Measurements from ENCODE around the gene CCDC137.

The CCDC137 gene

DNA sequence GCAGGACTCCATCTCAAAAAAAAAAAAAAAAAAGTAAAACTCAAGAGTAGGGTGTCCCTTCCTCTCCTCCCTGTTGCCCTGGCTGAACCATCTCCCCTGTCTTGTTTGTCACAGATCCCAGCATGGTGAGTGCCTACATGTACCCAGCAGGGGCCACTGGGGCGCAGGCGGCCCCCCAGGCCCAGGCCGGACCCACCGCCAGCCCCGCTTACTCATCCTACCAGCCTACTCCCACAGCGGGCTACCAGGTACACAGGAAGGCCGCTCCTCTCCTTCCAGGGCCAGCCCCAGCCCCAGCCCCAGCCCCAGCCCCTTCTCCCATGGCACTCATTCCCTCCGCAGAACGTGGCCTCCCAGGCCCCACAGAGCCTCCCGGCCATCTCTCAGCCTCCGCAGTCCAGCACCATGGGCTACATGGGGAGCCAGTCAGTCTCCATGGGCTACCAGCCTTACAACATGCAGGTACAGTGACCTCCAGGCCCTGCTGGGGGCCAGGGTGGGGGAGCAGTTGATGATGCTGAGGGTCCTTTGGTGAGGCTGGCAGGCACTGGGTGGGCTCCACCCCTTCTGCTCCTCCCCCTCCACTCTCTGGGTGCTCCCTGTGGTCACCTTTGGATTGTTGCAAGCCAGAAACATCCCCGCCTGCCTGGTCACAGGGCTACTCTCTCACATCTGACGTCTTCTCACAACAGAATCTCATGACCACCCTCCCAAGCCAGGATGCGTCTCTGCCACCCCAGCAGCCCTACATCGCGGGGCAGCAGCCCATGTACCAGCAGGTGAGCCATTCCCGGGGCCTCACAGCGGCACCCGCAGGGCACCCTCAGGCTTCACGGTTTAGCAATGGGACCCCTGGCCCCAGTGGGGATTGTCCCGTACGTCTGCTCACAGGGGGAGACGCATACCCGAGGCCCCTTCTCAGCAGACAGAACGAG lies 34.1 kb downstream of the CCDC137 start:
- no peak for DNase-seq

DNA sequence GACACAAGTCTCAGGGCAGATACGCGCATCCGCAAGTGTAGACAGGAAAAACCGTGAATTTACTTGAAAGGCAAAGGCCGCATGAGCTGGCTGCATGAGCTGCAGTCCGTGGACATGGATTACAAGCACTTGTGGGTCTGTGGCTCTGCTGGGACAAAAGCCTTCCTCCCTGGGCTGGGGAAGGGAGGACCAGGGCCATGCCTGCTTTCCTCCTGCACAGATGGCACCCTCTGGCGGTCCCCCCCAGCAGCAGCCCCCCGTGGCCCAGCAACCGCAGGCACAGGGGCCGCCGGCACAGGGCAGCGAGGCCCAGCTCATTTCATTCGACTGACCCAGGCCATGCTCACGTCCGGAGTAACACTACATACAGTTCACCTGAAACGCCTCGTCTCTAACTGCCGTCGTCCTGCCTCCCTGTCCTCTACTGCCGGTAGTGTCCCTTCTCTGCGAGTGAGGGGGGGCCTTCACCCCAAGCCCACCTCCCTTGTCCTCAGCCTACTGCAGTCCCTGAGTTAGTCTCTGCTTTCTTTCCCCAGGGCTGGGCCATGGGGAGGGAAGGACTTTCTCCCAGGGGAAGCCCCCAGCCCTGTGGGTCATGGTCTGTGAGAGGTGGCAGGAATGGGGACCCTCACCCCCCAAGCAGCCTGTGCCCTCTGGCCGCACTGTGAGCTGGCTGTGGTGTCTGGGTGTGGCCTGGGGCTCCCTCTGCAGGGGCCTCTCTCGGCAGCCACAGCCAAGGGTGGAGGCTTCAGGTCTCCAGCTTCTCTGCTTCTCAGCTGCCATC lies 34.9 kb downstream of the CCDC137 start:
- no peak for DNase-seq

- DNase-seq, result peak; percentile 44 to 98 (median 91)
Measured at GRCh38 chr17:81702934-81703746, 36.6 kb downstream of the CCDC137 start, which contains the start of gene MRPL12. TSS of gene MRPL12 (plus strand) at chr17:81703367. CDS start at chr17:81703502, 135 bp downstream.

DNA sequence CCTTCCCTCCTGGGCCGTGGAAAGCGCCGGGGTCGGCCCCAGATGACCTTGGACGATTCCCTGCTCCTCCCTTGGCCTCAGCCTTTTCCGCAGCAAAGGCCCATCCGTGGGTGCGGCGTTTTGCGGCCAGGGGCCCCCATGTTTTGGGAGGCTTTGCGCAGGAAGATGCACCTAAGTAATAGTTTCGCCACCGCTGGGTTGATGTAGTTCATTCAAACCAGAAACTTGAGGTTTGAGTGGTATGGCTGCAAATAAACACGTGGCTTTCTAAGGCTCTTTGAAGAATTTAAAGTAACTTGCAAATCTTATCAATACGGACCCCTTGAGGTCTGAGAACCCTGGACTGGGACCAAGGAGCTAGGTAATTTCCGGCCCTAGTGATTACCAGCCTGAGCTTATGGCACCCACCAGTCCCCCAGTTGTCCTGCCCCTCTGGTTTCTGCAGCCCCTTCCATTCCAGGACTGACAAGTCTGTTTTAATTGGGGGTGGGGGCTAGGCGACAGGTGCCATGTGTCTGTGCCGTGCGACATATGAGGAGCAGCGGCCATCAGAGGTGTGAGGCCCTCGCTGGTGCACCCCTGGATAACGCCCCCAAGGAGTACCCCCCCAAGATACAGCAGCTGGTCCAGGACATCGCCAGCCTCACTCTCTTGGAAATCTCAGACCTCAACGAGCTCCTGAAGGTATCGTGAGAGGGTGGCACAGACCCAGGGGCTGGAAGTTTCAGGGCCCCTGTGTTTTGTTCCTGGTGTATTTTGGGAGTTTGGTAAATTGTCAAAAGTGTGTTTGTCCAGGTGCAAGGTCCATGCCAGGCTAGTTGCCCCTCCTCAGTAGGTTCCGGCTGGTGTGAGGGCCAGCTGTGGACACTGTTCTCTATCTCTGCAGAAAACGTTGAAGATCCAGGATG lies 37.5 kb downstream of the CCDC137 start:
- no peak for DNase-seq

- DNase-seq, result no peak
Measured at GRCh38 chr17:81705518-81706231, 39.1 kb downstream of the CCDC137 start.

GRCh38 chr17:81706232-81706611 lies 39.7 kb downstream of the CCDC137 start:
- DNase-seq, result no peak

DNA sequence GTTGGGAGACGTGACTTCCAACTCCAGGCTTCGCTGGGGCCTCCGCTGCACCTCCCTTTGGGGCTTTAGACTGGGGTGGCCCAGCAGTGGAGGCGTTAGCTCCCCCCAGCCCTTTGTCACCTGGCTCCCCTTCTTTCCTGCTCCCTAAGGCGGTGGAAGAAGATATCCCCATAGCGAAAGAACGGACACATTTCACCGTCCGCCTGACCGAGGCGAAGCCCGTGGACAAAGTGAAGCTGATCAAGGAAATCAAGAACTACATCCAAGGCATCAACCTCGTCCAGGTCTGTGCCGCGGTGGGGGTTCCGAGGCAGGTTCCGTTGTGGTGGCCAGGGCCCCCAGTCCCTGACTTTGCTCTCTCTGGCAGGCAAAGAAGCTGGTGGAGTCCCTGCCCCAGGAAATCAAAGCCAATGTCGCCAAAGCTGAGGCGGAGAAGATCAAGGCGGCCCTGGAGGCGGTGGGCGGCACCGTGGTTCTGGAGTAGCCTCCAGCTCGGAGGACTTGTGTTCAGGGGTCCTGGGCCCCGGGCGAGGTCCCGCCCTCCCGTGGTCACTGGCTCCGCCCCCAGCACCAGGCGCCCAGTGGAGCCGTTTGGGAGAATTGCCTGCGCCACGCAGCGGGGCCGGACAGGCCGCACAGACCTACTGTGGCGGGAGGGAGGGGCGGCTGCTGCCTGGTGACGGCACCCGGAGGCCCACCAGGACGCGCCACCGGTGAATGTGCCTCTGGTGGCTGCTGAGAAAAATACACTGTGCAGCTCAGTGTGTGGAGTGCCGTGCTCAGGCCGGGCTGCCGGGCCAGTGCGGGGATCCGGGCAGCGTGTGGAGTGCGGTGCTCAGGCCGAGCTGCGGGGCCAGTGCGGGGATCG lies 40.5 kb downstream of the CCDC137 start:
- no peak for DNase-seq

- no peak for DNase-seq
Measured at GRCh38 chr17:81707725-81708646, 41.4 kb downstream of the CCDC137 start.

GRCh38 chr17:81708739-81709185 lies 42.2 kb downstream of the CCDC137 start:
- DNase-seq, result no peak

DNA sequence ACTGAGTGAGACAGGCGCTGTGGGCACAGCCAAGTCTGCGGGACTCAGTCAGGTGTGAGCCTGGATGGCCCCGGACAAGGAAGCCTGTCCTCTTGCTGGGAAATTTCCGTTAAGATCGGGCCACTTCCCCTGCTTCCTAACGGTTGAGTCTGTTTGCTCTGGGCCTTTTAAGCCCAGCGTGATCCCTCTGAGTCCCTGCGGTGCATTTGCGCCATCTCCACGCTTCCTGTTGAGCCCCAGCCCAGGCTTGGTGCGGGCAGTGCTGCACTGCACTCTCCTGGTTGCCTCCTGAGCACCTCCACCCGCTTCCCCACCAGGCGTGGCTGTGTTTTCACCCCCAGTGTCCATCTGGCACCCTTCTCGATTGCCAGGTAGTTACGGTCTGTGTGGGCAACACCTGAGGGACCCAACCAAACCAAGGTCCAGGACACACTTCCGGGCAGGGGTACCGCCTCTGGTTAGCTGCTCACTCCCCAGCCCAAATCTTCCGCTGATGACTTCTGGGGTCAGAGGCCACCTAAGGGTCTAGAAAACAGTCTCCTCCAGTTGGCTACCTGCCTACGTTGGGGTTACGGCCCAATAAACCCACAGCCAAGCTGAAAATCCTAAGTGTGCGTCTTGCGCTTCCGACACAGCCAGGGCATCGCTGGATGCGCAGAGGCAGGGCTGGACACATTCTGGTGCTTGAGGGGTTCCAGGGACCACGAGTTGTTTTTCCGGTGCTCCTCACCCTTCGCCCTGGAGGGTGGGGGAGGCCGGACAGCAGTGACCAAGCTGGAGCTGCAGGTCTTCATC lies 44.2 kb downstream of the CCDC137 start:
- DNase-seq, result peak in 1 of 51 donors; percentile 18

- peak in 44 of 51 donors; percentile 26 to 86 (median 62) for DNase-seq
Measured at GRCh38 chr17:81711814-81712467, 45.4 kb downstream of the CCDC137 start, which contains the start of gene SLC25A10. TSS of gene SLC25A10 (plus strand) at chr17:81712284. CDS start at chr17:81712427, 143 bp downstream.

GRCh38 chr17:81712468-81713003 lies 46.0 kb downstream of the CCDC137 start:
- DNase-seq, result peak in 6 of 51 donors; percentile 16 to 52 (median 29)

DNA sequence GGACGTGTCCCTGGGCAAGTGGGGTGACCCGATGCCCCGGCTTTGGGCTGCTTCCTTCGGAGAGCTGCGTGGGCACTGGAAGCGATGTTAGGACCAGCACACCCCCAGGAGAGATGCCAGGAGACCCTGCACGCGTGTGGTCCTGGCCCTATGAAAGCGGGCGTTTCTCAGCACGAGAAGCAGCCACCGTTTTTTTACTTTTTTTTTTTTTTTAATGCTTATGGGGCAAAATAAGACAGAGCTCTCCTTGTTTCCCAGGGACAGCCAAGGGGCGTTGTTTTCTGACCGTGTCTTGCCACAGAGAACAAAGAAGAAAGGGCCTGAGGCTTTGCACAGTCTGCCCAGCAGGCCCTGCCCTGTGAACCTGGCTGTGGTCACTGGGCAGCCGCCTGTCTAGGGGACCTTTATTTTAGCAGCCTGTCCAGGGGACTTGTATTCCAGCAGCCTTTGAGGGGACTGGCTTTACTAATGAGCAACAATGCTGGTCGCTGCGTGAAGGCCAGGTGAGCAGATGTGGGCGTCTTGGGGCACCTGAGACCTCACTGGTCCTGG lies 46.5 kb downstream of the CCDC137 start:
- DNase-seq, result peak in 4 of 51 donors; percentile 16 to 52 (median 22)

DNA sequence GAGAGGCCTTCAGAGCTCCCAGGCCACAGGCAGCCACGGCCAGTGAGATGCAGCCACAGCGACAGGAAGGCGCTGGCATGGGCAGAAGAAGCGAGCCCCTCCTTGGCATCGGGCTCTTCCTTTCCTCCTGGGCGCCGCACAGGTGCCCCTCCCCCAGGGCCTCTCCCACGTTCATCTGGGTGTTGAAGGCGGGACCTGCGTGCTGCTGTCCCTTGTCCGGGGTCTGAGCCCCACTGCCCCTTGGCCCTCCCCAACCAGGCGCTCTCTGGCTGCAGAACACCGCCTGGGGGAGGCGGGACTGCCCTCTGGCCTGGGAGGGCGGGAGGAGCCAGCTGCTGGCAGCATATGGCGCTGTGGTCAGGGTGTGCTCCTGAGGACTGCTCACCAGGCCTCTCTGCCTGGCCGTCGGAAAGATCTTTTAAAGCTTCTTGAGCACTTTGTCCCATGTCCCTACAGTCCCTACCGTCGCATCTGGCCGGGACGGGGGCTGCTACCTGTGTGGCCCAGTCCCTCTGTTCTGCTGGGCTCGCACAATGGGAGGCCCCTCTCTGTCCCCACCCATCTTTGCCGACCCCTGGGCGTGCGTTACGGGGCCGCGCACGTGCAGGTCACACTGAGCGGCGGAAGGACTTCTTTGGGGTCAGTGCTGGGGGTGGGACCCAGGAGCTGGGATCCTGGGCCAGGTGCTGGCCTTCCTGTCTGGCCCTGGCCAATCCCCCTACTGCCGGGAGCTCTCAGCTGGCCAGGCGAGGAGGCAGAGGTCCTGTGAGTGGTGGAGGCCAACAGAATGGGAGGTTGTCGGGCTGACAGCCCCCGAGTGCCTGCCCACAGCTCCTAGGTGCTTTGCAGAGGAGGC lies 47.2 kb downstream of the CCDC137 start:
- no peak for DNase-seq

All from hypothalamus (tissue), 51 donors.